Liver (tissue), 9 donors: ENCODE measurements around the gene FOXO3. TPM values are rescaled to one million over a fixed set of nuclear protein-coding genes. Genes with fewer than 3 reads are reported as not detected.
A peak's percentile ranks its signal among the peaks of the same experiment; 100 is the strongest.

ENCODE experiments used
- DNase-seq: peaks from one replicate; pipeline ENCODE4 v3.0.0-alpha.2; 2017; ENCODE audit warnings: low spot score
- H3K27ac ChIP-seq, 2 donors: one replicate each; pipeline ENCODE4 v1.7.0; 2013; ENCODE audit warnings: inconsistent platforms in 2 of 2, low read length in 2 of 2, control low read depth in 1 of 2, low read depth in 1 of 2, mild to moderate bottlenecking in 1 of 2
- H3K27me3 ChIP-seq, 4 donors: one replicate each; pipeline versions ENCODE4 v1.6.1 to v1.7.0; 2013; ENCODE audit warnings: low read length in 3 of 4, inconsistent platforms in 1 of 4, mild to moderate bottlenecking in 1 of 4, moderate library complexity in 1 of 4; ENCODE audit not compliant: control insufficient read depth in 4 of 4, insufficient read depth in 4 of 4
- H3K36me3 ChIP-seq, 4 donors: one replicate each; pipeline versions ENCODE4 v1.6.1 to v1.7.0; 2013; ENCODE audit warnings: low read length in 3 of 4, mild to moderate bottlenecking in 3 of 4, low read depth in 1 of 4, moderate library complexity in 1 of 4; ENCODE audit not compliant: control insufficient read depth in 4 of 4, insufficient read depth in 3 of 4
- H3K4me1 ChIP-seq, 4 donors: one replicate each; pipeline versions ENCODE4 v1.6.1 to v1.7.0; 2013; ENCODE audit warnings: low read length in 3 of 4, mild to moderate bottlenecking in 3 of 4, moderate library complexity in 1 of 4; ENCODE audit not compliant: control insufficient read depth in 4 of 4, insufficient read depth in 4 of 4
- H3K4me3 ChIP-seq, 3 donors: one replicate each; pipeline versions ENCODE4 v1.6.1 to v1.7.0; 2013; ENCODE audit warnings: low read length in 3 of 3, control low read depth in 1 of 3, low read depth in 1 of 3, mild to moderate bottlenecking in 1 of 3
- H3K9ac ChIP-seq, 2 donors: one replicate each; pipeline ENCODE4 v1.7.0; 2013; ENCODE audit warnings: low read length in 2 of 2, mild to moderate bottlenecking in 2 of 2, moderate library complexity in 2 of 2, control low read depth in 1 of 2, low read depth in 1 of 2
- H3K9me3 ChIP-seq, 4 donors: one replicate each; pipeline versions ENCODE4 v1.6.1 to v1.7.0; 2013; ENCODE audit warnings: low read length in 3 of 4; ENCODE audit not compliant: control insufficient read depth in 4 of 4
- EGR1 ChIP-seq, 2 donors: IDR thresholded peaks; 2 replicates each; pipeline ENCODE4 v1.6.1; 2016 to 2018; ENCODE audit warnings: antibody characterized with exemption in 2 of 2, low read depth in 2 of 2
- FOXA1 ChIP-seq: IDR thresholded peaks from 2 replicates; pipeline ENCODE4 v1.6.1; 2016; ENCODE audit warnings: antibody characterized with exemption
- FOXA2 ChIP-seq: IDR thresholded peaks from 2 replicates; pipeline ENCODE4 v1.6.1; 2016; ENCODE audit warnings: antibody characterized with exemption
- GABPA ChIP-seq, 2 donors: IDR thresholded peaks in 1 of 2; conservative IDR thresholded peaks in 1 of 2; 2 replicates each; pipeline ENCODE4 v1.6.1; 2016; ENCODE audit warnings: antibody characterized with exemption in 2 of 2, mild to moderate bottlenecking in 1 of 2, moderate library complexity in 1 of 2
- HNF4A ChIP-seq, 2 donors: conservative IDR thresholded peaks; 2 replicates each; pipeline ENCODE4 v1.6.1; 2016; ENCODE audit warnings: antibody characterized with exemption in 2 of 2, mild to moderate bottlenecking in 2 of 2
- HNF4G ChIP-seq: IDR thresholded peaks from 2 replicates; pipeline ENCODE4 v1.6.1; 2016; ENCODE audit warnings: antibody characterized with exemption
- JUND ChIP-seq, 2 donors: IDR thresholded peaks; 2 replicates each; pipeline ENCODE4 v1.6.1; 2016; ENCODE audit warnings: antibody characterized with exemption in 2 of 2
- NR2F2 ChIP-seq: IDR thresholded peaks from 2 replicates; pipeline ENCODE4 v1.6.1; 2016; ENCODE audit warnings: antibody characterized with exemption
- RAD21 ChIP-seq, 2 donors: IDR thresholded peaks; 2 replicates each; pipeline ENCODE4 v1.6.1; 2016; ENCODE audit warnings: antibody characterized with exemption in 2 of 2, mild to moderate bottlenecking in 2 of 2
- RXRA ChIP-seq, 2 donors: IDR thresholded peaks; 2 replicates each; pipeline ENCODE4 v1.6.1; 2017 to 2018; ENCODE audit warnings: antibody characterized with exemption in 2 of 2, mild to moderate bottlenecking in 1 of 2
- SP1 ChIP-seq: IDR thresholded peaks from 2 replicates; pipeline ENCODE4 v1.6.1; 2018; ENCODE audit warnings: antibody characterized with exemption, mild to moderate bottlenecking
- TAF1 ChIP-seq: conservative IDR thresholded peaks from 2 replicates; pipeline ENCODE4 v1.6.1; 2016; ENCODE audit warnings: antibody characterized with exemption, mild to moderate bottlenecking
- YY1 ChIP-seq: IDR thresholded peaks from 2 replicates; pipeline ENCODE4 v1.6.1; 2016; ENCODE audit warnings: antibody characterized with exemption, mild to moderate bottlenecking
- WGBS: extraction: QIAGEN DNeasy Blood & Tissue Kit; methylation state at CpG from one replicate; pipeline ENCODE4 v1.1.7; 2013; 5-methylcytosine and 5-hydroxymethylcytosine counted together
- polyA plus RNA-seq, 2 donors: library from polyadenylated mRNA; stranded (reverse) in 1 of 2; unstranded in 1 of 2; fragments of 200-250 nt in 1 of 2; fragments of >200 nt in 1 of 2; fragmentation: Nextera tagmentation in 1 of 2; extraction: Ambion mirVana in 1 of 2; gene quantifications; one replicate each; pipeline versions ENCODE4 v1.2.1 to v1.2.3, GENCODE V29; 2013 to 2015
- total RNA-seq, 2 donors: library from RNA; depleted of rRNA; stranded (reverse); fragments of >200 nt; gene quantifications; one replicate each; pipeline ENCODE4 v1.2.3, GENCODE V29; 2014
- TF ChIP-seq, protein P1 (sequence below): IDR thresholded peaks from 2 replicates; pipeline ENCODE4 v1.6.1; 2016; ENCODE audit warnings: antibody characterized with exemption
- TF ChIP-seq, protein P2 (sequence below): IDR thresholded peaks from 2 replicates; pipeline ENCODE4 v1.6.1; 2016; ENCODE audit warnings: antibody characterized with exemption, mild to moderate bottlenecking
- TF ChIP-seq, protein P3 (sequence below): IDR thresholded peaks from 2 replicates; pipeline ENCODE4 v1.6.1; 2016; ENCODE audit warnings: antibody characterized with exemption
- TF ChIP-seq, protein P4 (sequence below): fragments of 150-350 bp; IDR thresholded peaks from 2 replicates; pipeline ENCODE4 v1.5.1; 2017; ENCODE audit warnings: improper control_type of control experiment, low read depth, low read length; ENCODE audit not compliant: missing input control
- TF ChIP-seq, protein P5 (sequence below): IDR thresholded peaks from 2 replicates; pipeline ENCODE4 v1.6.1; 2016; ENCODE audit warnings: antibody characterized with exemption
- donor health status: healthy.
- donor health status: healthy.
- donor health status: healthy.
- donor health status: healthy.
- donor health status: healthy.

The FOXO3 gene
- total and polyA plus RNA-seq, 4 donors = 6.0 to 72.2 (median 17.3) TPM

DNA sequence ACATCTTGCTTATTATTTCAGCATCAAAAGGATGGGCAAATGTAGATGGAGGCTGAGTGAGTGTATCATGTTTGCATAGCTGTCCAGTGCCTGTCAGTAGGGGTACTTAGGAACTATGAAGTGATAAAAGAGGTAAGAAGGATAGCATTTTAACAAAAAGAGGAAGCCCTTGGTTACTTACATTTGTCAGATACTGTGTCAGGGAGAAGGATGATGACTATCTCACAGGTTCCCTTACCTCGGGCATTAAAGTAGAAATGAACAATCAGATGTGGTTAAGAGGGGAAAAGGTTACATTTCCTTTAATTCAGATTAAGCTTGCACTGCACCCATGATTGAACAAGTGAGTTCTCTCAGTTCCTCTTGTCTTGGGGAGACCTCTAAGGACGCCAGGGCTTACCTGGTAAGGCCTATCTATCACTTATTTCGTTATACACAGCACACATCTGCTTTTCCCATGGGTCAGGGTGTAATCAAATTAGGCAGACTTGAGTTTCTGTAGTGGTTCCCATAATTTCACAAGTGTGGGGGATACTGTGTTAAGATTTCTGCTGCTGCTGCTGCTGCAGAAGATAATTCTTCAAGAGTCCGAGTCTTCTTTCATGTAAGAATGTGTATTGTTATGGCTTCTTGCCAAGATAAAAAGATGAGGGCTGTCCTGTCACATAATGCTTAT is 4.5 kb downstream of the FOXO3 start:
- Histone ChIP-seq H3K9me3 (no peaks in the 10 kb centered on the region), H3K9ac (peak overlapping the region in 1 of 2 donors; percentile 61), H3K27me3 (no peaks in the 10 kb centered on the region), H3K4me1 (peaks cover 6 to 51% (median 44%) of the 10 kb centered on the region in 4 donors), H3K4me3 (peak overlapping the region in 1 of 3 donors; percentile 25), H3K36me3 (peaks cover 0 to 19% (median 13%) of the 10 kb centered on the region in 4 donors), H3K27ac (peak overlapping the region; percentile 82 to 84)
- DNase-seq = no peak
- 44% methylated on average over 4 of the region's 4 CpGs for WGBS
- TF ChIP-seq, protein P1, sequence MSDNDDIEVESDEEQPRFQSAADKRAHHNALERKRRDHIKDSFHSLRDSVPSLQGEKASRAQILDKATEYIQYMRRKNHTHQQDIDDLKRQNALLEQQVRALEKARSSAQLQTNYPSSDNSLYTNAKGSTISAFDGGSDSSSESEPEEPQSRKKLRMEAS = no peak
- no peak for TF ChIP-seq HNF4A (conservative IDR thresholded peaks at IDR 0.05)

DNA sequence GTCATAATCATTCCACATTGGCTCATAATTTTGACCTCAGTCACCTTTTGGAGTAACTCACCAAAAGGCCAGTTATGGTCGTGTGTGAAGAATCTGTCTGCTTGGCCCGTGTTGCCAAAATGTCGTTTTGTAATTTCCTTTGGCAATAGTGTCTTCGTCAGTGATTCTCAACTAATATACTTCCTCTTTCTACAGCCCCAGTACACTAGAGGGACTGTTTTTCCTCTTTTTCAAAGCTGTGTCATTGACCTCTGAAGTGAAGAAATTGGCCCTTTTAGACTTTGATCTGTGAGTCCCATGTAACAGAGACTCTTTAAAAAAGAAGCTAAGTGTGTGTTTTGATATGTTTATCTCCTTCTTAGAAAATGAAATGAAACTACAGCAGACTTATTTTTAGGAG is 5.2 kb downstream of the FOXO3 start:
- 2% methylated on average over 4 of the region's 4 CpGs for WGBS
- Histone ChIP-seq H3K27ac (peak overlapping the region; percentile 82 to 84), H3K36me3 (peaks cover 0 to 21% (median 13%) of the 10 kb centered on the region in 4 donors), H3K4me3 (no peak overlapping the region), H3K27me3 (no peaks in the 10 kb centered on the region), H3K9me3 (no peaks in the 10 kb centered on the region), H3K9ac (peak overlapping the region in 1 of 2 donors; percentile 60), H3K4me1 (peaks cover 6 to 51% (median 44%) of the 10 kb centered on the region in 4 donors)
- no peak for DNase-seq
- peak; percentile 93 for TF ChIP-seq SP1
- TF ChIP-seq RAD21 (IDR thresholded peaks at IDR 0.05) = peak; percentile 84 to 90
- peak; percentile 38 for TF ChIP-seq FOXA2
- TF ChIP-seq RXRA (IDR thresholded peaks at IDR 0.05) = peak; percentile 99
- TF ChIP-seq HNF4G = peak; percentile 98
- TF ChIP-seq GABPA (IDR thresholded peaks at IDR 0.05 in 1 of 2, conservative IDR thresholded peaks at IDR 0.05 in 1 of 2) = peak; percentile 28 to 65
- TF ChIP-seq, protein P2, sequence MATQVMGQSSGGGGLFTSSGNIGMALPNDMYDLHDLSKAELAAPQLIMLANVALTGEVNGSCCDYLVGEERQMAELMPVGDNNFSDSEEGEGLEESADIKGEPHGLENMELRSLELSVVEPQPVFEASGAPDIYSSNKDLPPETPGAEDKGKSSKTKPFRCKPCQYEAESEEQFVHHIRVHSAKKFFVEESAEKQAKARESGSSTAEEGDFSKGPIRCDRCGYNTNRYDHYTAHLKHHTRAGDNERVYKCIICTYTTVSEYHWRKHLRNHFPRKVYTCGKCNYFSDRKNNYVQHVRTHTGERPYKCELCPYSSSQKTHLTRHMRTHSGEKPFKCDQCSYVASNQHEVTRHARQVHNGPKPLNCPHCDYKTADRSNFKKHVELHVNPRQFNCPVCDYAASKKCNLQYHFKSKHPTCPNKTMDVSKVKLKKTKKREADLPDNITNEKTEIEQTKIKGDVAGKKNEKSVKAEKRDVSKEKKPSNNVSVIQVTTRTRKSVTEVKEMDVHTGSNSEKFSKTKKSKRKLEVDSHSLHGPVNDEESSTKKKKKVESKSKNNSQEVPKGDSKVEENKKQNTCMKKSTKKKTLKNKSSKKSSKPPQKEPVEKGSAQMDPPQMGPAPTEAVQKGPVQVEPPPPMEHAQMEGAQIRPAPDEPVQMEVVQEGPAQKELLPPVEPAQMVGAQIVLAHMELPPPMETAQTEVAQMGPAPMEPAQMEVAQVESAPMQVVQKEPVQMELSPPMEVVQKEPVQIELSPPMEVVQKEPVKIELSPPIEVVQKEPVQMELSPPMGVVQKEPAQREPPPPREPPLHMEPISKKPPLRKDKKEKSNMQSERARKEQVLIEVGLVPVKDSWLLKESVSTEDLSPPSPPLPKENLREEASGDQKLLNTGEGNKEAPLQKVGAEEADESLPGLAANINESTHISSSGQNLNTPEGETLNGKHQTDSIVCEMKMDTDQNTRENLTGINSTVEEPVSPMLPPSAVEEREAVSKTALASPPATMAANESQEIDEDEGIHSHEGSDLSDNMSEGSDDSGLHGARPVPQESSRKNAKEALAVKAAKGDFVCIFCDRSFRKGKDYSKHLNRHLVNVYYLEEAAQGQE = peak; percentile 49
- TF ChIP-seq HNF4A (conservative IDR thresholded peaks at IDR 0.05) = peak; percentile 99 to 100
- TF ChIP-seq EGR1 (IDR thresholded peaks at IDR 0.05; ENCODE audit: low read depth in 2 of 2) = peak; percentile 68 to 73
- TF ChIP-seq YY1 = peak; percentile 76
- TF ChIP-seq, protein P3, sequence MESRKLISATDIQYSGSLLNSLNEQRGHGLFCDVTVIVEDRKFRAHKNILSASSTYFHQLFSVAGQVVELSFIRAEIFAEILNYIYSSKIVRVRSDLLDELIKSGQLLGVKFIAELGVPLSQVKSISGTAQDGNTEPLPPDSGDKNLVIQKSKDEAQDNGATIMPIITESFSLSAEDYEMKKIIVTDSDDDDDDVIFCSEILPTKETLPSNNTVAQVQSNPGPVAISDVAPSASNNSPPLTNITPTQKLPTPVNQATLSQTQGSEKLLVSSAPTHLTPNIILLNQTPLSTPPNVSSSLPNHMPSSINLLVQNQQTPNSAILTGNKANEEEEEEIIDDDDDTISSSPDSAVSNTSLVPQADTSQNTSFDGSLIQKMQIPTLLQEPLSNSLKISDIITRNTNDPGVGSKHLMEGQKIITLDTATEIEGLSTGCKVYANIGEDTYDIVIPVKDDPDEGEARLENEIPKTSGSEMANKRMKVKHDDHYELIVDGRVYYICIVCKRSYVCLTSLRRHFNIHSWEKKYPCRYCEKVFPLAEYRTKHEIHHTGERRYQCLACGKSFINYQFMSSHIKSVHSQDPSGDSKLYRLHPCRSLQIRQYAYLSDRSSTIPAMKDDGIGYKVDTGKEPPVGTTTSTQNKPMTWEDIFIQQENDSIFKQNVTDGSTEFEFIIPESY = peak; percentile 71
- TF ChIP-seq JUND (IDR thresholded peaks at IDR 0.05) = peak; percentile 86 to 94
- TF ChIP-seq TAF1 = no peak
- TF ChIP-seq, protein P4, sequence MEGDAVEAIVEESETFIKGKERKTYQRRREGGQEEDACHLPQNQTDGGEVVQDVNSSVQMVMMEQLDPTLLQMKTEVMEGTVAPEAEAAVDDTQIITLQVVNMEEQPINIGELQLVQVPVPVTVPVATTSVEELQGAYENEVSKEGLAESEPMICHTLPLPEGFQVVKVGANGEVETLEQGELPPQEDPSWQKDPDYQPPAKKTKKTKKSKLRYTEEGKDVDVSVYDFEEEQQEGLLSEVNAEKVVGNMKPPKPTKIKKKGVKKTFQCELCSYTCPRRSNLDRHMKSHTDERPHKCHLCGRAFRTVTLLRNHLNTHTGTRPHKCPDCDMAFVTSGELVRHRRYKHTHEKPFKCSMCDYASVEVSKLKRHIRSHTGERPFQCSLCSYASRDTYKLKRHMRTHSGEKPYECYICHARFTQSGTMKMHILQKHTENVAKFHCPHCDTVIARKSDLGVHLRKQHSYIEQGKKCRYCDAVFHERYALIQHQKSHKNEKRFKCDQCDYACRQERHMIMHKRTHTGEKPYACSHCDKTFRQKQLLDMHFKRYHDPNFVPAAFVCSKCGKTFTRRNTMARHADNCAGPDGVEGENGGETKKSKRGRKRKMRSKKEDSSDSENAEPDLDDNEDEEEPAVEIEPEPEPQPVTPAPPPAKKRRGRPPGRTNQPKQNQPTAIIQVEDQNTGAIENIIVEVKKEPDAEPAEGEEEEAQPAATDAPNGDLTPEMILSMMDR = peak; percentile 34
- TF ChIP-seq, protein P5, sequence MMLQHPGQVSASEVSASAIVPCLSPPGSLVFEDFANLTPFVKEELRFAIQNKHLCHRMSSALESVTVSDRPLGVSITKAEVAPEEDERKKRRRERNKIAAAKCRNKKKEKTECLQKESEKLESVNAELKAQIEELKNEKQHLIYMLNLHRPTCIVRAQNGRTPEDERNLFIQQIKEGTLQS = peak; percentile 87
- TF ChIP-seq NR2F2 = peak; percentile 99
- no peak for TF ChIP-seq FOXA1
- TF ChIP-seq, protein P1 = peak; percentile 94
